WTC11 (cell line): ENCODE data around the gene SRRM5. TPM values are rescaled to one million over a fixed set of nuclear protein-coding genes. Genes with fewer than 3 reads are reported as not detected.
"Not testable (repeated sequence)": the region's sequence is repeated elsewhere in the genome, so short reads cannot be mapped to it uniquely, and the experiment has no call there.

Experiments used
- ATAC-seq: fragments of 200-7000 bp; cut with Tn5 transposase; 2 replicates; pipeline ENCODE4 v1.10.0; 2021; ENCODE audit warnings: mild to moderate bottlenecking, moderate library complexity
- CTCF ChIA-PET: fragments of 300-600 bp; sonication (Branson Sonifier 250); formaldehyde crosslinking; loops from one replicate; lab custom pipeline; 2021; ENCODE audit warnings: antibody characterized with exemption; lab: Charles Lee
- POLR2A ChIA-PET: fragments of 350-600 bp; sonication (Branson Sonifier 250); formaldehyde crosslinking; loops from one replicate; lab custom pipeline; 2021; ENCODE audit warnings: antibody characterized with exemption; lab: Charles Lee
- DNase-seq: peaks from one replicate; pipeline ENCODE4 v3.0.0; 2021; ENCODE audit warnings: low spot score
- H3K27ac Mint-ChIP-seq: 2 replicates; pipeline ENCODE4 v1.8.0; 2021; ENCODE audit warnings: mixed read lengths
- H3K27me3 Mint-ChIP-seq: 2 replicates; pipeline ENCODE4 v1.8.0; 2021; ENCODE audit warnings: low read depth, mild to moderate bottlenecking, moderate library complexity, mixed read lengths
- H3K36me3 Mint-ChIP-seq: 2 replicates; pipeline ENCODE4 v1.8.0; 2021; ENCODE audit warnings: mixed read lengths
- H3K4me1 Mint-ChIP-seq: 2 replicates; pipeline ENCODE4 v1.8.0; 2022; ENCODE audit warnings: mixed read lengths
- H3K4me3 Mint-ChIP-seq: 2 replicates; pipeline ENCODE4 v1.8.0; 2021; ENCODE audit warnings: mild to moderate bottlenecking, moderate library complexity, mixed read lengths
- H3K9me3 Mint-ChIP-seq: 2 replicates; pipeline ENCODE4 v1.8.0; 2021; ENCODE audit warnings: mixed read lengths
- ARID4B ChIP-seq: sonication (generic); formaldehyde crosslinking; IDR thresholded peaks from 2 replicates; pipeline ENCODE4 v1.8.0; 2023; ENCODE audit warnings: missing genetic modification reagents, mild to moderate bottlenecking, borderline replicate concordance
- GTF2I ChIP-seq: fragments of 250-450 bp; sonication (Bioruptor Pico); conservative IDR thresholded peaks from 2 replicates; pipeline ENCODE4 v1.4.0; 2021; ENCODE audit warnings: mild to moderate bottlenecking
- IRF1 ChIP-seq: sonication (generic); formaldehyde crosslinking; IDR thresholded peaks from 2 replicates; pipeline ENCODE4 v1.8.0; 2023; ENCODE audit warnings: missing genetic modification reagents
- MYBL2 ChIP-seq: sonication (generic); formaldehyde crosslinking; IDR thresholded peaks from 2 replicates; pipeline ENCODE4 v1.8.1; 2023; ENCODE audit warnings: mild to moderate bottlenecking, moderate library complexity, missing genetic modification reagents
- NFATC4 ChIP-seq: fragments of 250-450 bp; sonication (Bioruptor Pico); IDR thresholded peaks from 2 replicates; pipeline ENCODE4 v1.9.0; 2021; ENCODE audit warnings: mild to moderate bottlenecking
- NR1H2 ChIP-seq: sonication (generic); formaldehyde crosslinking; IDR thresholded peaks from 2 replicates; pipeline ENCODE4 v1.9.0; 2021; ENCODE audit warnings: mild to moderate bottlenecking, moderate library complexity, missing genetic modification reagents
- TEAD1 ChIP-seq: sonication (generic); formaldehyde crosslinking; IDR thresholded peaks from 2 replicates; pipeline ENCODE4 v1.8.0; 2022; ENCODE audit warnings: mild to moderate bottlenecking, missing genetic modification reagents
- ZNF219 ChIP-seq: sonication (generic); formaldehyde crosslinking; IDR thresholded peaks from 2 replicates; pipeline ENCODE4 v1.8.0; 2023; ENCODE audit warnings: missing genetic modification reagents, mild to moderate bottlenecking, borderline replicate concordance
- total RNA-seq: library from RNA; stranded (reverse); gene quantifications from 3 replicates; pipeline ENCODE4 v1.2.3, GENCODE V29; 2021
- TF ChIP-seq, protein P1 (sequence below): sonication (generic); formaldehyde crosslinking; IDR thresholded peaks from 2 replicates; pipeline ENCODE4 v1.8.1; 2023; ENCODE audit warnings: mild to moderate bottlenecking, missing genetic modification reagents
- TF ChIP-seq, protein P2 (sequence below): sonication (generic); formaldehyde crosslinking; IDR thresholded peaks from 2 replicates; pipeline ENCODE4 v1.8.1; 2022; ENCODE audit warnings: low read depth, missing genetic modification reagents, borderline replicate concordance
- TF ChIP-seq, protein P3 (sequence below): fragments of 250-450 bp; sonication (Bioruptor Pico); IDR thresholded peaks from 2 replicates; pipeline ENCODE4 v1.9.0; 2021; ENCODE audit warnings: mild to moderate bottlenecking, borderline replicate concordance

SRRM5 gene
- total RNA-seq, 1 experiment from 2014 or later = 0.42 TPM

- no peak for TF ChIP-seq ARID4B (CRISPR knock-in tag)
- no peak for TF ChIP-seq ZNF219 (CRISPR knock-in tag)
- TF ChIP-seq, protein P1, sequence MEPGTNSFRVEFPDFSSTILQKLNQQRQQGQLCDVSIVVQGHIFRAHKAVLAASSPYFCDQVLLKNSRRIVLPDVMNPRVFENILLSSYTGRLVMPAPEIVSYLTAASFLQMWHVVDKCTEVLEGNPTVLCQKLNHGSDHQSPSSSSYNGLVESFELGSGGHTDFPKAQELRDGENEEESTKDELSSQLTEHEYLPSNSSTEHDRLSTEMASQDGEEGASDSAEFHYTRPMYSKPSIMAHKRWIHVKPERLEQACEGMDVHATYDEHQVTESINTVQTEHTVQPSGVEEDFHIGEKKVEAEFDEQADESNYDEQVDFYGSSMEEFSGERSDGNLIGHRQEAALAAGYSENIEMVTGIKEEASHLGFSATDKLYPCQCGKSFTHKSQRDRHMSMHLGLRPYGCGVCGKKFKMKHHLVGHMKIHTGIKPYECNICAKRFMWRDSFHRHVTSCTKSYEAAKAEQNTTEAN (CRISPR knock-in tag) = no peak
Observed at GRCh38 chr19:43599635-43600295, 12.1 kb upstream of the SRRM5 start (continued).

DNA sequence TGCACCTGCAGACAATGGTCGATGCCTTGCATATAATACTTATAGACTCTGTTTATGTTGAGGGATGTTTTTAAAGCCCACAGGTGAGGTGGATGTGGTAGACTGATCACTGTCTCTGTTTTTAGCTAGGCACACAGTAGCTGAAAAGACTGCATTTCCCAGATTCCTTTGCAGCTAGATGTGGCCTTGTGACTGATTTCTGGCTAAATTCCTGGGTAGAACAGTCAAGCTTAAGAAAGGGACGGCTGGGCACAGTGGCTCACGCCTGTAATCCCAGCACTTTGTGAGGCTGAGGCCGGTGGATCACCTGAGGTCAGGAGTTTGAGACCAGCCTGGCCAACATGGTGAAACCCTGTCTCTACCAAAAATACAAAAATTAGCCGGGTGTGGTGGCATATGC is 11.6 kb upstream of the SRRM5 start:
- DNase-seq, H3K4me3 Mint-ChIP-seq, H3K27me3 Mint-ChIP-seq, ATAC-seq, H3K9me3 Mint-ChIP-seq, H3K36me3 Mint-ChIP-seq, H3K27ac Mint-ChIP-seq, POLR2A ChIA-PET: not testable (repeated sequence)
- CTCF ChIA-PET = interaction anchor here (0.5 kb wide), 1 partner anchor 69 kb away, joined by 3 read pairs; the partner anchor contains the start of gene PLAUR
- H3K4me1 Mint-ChIP-seq = peaks cover 17% of the 10 kb centered on the region

DNA sequence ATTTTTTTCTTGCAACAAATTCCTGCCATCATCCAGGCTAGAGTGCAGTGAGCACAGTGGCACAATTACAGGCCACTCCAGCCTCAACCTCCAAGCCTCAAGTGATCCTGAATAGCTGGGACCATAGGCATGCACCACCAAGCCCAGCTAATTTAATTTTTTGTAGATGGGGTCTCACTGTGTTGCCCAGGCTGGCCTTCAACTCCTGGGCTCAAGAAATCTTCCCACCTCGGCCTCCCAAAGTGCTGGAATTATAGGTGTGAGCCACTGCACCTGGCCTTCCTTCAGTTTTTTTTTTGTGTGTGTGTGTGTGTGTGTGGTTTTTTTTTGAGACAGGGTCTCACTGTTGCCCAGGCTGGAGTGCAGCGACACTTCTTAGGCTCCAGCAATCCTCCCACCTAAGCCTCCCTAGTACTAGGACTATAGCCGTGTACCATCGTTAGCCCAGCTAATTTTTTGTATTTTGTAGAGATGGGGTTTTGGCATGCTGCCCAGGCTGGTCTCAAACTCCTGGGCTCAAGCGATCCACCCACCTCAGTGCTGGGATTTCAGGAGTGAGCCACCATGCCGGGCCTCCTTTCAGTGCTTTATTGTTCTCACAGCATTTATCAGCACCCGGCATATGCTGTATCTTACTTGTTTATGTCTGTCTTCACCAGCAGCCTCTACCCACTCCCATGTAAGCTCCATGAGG is 5.9 kb upstream of the SRRM5 start:
- TF ChIP-seq, protein P2, sequence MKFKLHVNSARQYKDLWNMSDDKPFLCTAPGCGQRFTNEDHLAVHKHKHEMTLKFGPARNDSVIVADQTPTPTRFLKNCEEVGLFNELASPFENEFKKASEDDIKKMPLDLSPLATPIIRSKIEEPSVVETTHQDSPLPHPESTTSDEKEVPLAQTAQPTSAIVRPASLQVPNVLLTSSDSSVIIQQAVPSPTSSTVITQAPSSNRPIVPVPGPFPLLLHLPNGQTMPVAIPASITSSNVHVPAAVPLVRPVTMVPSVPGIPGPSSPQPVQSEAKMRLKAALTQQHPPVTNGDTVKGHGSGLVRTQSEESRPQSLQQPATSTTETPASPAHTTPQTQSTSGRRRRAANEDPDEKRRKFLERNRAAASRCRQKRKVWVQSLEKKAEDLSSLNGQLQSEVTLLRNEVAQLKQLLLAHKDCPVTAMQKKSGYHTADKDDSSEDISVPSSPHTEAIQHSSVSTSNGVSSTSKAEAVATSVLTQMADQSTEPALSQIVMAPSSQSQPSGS = no peak
- TF ChIP-seq NFATC4 (CRISPR knock-in tag) (no peak), MYBL2 (CRISPR knock-in tag) (no peak), GTF2I (CRISPR knock-in tag) (no peak), ZNF219 (CRISPR knock-in tag) (no peak), IRF1 (no peak), TEAD1 (CRISPR knock-in tag) (no peak), NR1H2 (CRISPR knock-in tag) (no peak)
- TF ChIP-seq, protein P3, sequence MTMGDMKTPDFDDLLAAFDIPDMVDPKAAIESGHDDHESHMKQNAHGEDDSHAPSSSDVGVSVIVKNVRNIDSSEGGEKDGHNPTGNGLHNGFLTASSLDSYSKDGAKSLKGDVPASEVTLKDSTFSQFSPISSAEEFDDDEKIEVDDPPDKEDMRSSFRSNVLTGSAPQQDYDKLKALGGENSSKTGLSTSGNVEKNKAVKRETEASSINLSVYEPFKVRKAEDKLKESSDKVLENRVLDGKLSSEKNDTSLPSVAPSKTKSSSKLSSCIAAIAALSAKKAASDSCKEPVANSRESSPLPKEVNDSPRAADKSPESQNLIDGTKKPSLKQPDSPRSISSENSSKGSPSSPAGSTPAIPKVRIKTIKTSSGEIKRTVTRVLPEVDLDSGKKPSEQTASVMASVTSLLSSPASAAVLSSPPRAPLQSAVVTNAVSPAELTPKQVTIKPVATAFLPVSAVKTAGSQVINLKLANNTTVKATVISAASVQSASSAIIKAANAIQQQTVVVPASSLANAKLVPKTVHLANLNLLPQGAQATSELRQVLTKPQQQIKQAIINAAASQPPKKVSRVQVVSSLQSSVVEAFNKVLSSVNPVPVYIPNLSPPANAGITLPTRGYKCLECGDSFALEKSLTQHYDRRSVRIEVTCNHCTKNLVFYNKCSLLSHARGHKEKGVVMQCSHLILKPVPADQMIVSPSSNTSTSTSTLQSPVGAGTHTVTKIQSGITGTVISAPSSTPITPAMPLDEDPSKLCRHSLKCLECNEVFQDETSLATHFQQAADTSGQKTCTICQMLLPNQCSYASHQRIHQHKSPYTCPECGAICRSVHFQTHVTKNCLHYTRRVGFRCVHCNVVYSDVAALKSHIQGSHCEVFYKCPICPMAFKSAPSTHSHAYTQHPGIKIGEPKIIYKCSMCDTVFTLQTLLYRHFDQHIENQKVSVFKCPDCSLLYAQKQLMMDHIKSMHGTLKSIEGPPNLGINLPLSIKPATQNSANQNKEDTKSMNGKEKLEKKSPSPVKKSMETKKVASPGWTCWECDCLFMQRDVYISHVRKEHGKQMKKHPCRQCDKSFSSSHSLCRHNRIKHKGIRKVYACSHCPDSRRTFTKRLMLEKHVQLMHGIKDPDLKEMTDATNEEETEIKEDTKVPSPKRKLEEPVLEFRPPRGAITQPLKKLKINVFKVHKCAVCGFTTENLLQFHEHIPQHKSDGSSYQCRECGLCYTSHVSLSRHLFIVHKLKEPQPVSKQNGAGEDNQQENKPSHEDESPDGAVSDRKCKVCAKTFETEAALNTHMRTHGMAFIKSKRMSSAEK (CRISPR knock-in tag) = no peak
- no peak overlapping the region for H3K27ac Mint-ChIP-seq
- ChIA-PET POLR2A (interaction anchor here (0.7 to 1.4 kb wide), 2 partner anchors 10 to 1482 kb away, joined by 3 to 4 read pairs; partner anchors contain the start of genes IRGQ and ZNF576), CTCF (interaction anchor here (1.0 to 2.4 kb wide), 4 partner anchors 11 to 71 kb away, joined by 3 to 8 read pairs (median 4); no protein-coding TSS in a partner anchor)
- no peak for DNase-seq
- peaks cover 6% of the 10 kb centered on the region; the same call in 1 of the 2 replicates for H3K4me1 Mint-ChIP-seq
- no peak for ATAC-seq
- no peaks in the 10 kb centered on the region for H3K9me3 Mint-ChIP-seq
- H3K36me3 Mint-ChIP-seq = no peaks in the 10 kb centered on the region
- no peak overlapping the region for H3K4me3 Mint-ChIP-seq
- no peaks in the 10 kb centered on the region for H3K27me3 Mint-ChIP-seq
